Measurements from ENCODE around the gene SORBS1. TPM values are rescaled to one million over a fixed set of nuclear protein-coding genes. Genes with fewer than 3 reads are reported as not detected.

Gene SORBS1
- total RNA-seq, 1 donor from 2014 or later = 30.7 TPM

GRCh38 chr10:95462740-95463667, 98.2 kb downstream of the SORBS1 start:
- H3K4me1 Mint-ChIP-seq (ENCODE audit: low read depth) = peaks cover 20% of the 10 kb centered on the region
- no peaks in the 10 kb centered on the region for H3K9me3 Mint-ChIP-seq (ENCODE audit: low read depth)
- H3K27me3 Mint-ChIP-seq = peaks cover 5% of the 10 kb centered on the region
- TF ChIP-seq CTCF (IDR thresholded peaks at IDR 0.05; ENCODE audit: unreplicated experiment) = no peak
- H3K4me3 Mint-ChIP-seq (ENCODE audit: low read depth) = no peak overlapping the region
- no peaks in the 10 kb centered on the region for H3K36me3 Mint-ChIP-seq (ENCODE audit: insufficient read depth)
- DNase-seq (ENCODE audit: low spot score, unreplicated experiment) = no peak
- no peak overlapping the region for H3K27ac Mint-ChIP-seq

GRCh38 chr10:95461611-95462010, 99.6 kb downstream of the SORBS1 start:
- TF ChIP-seq CTCF (IDR thresholded peaks at IDR 0.05; ENCODE audit: unreplicated experiment) = no peak
- Mint-ChIP-seq H3K27me3 (peaks cover 5% of the 10 kb centered on the region), H3K4me3 (ENCODE audit: low read depth) (no peak overlapping the region), H3K27ac (no peak overlapping the region), H3K4me1 (ENCODE audit: low read depth) (peaks cover 26% of the 10 kb centered on the region), H3K36me3 (ENCODE audit: insufficient read depth) (no peaks in the 10 kb centered on the region), H3K9me3 (ENCODE audit: low read depth) (no peaks in the 10 kb centered on the region)
- DNase-seq (ENCODE audit: low spot score, unreplicated experiment) = no peak

GRCh38 chr10:95459446-95460045, 101.6 kb downstream of the SORBS1 start:
- peaks cover 23% of the 10 kb centered on the region for H3K4me1 Mint-ChIP-seq (ENCODE audit: low read depth)
- no peak for DNase-seq (ENCODE audit: low spot score, unreplicated experiment)
- no peaks in the 10 kb centered on the region for H3K36me3 Mint-ChIP-seq (ENCODE audit: insufficient read depth)
- H3K27ac Mint-ChIP-seq = no peak overlapping the region
- no peak overlapping the region for H3K4me3 Mint-ChIP-seq (ENCODE audit: low read depth)
- peaks cover under 1% of the 10 kb centered on the region for H3K27me3 Mint-ChIP-seq
- no peaks in the 10 kb centered on the region for H3K9me3 Mint-ChIP-seq (ENCODE audit: low read depth)
- TF ChIP-seq CTCF (IDR thresholded peaks at IDR 0.05; ENCODE audit: unreplicated experiment) = no peak

- Mint-ChIP-seq H3K27me3 (no peaks in the 10 kb centered on the region), H3K9me3 (ENCODE audit: low read depth) (no peaks in the 10 kb centered on the region), H3K36me3 (ENCODE audit: insufficient read depth) (no peaks in the 10 kb centered on the region), H3K4me1 (ENCODE audit: low read depth) (peaks cover 20% of the 10 kb centered on the region), H3K4me3 (ENCODE audit: low read depth) (no peak overlapping the region), H3K27ac (no peak overlapping the region)
- DNase-seq (ENCODE audit: low spot score, unreplicated experiment) = no peak
- TF ChIP-seq CTCF (IDR thresholded peaks at IDR 0.05; ENCODE audit: unreplicated experiment) = no peak
Measured at GRCh38 chr10:95458871-95459270, 102.3 kb downstream of the SORBS1 start.

- peaks cover 20% of the 10 kb centered on the region for H3K4me1 Mint-ChIP-seq (ENCODE audit: low read depth)
Measured at GRCh38 chr10:95458014-95458413, 103.2 kb downstream of the SORBS1 start.

More at GRCh38 chr10:95458014-95458413, 103.2 kb downstream of the SORBS1 start:
- Mint-ChIP-seq H3K27me3 (no peaks in the 10 kb centered on the region), H3K27ac (no peak overlapping the region), H3K36me3 (ENCODE audit: insufficient read depth) (no peaks in the 10 kb centered on the region), H3K4me3 (ENCODE audit: low read depth) (no peak overlapping the region), H3K9me3 (ENCODE audit: low read depth) (no peaks in the 10 kb centered on the region)
- no peak for DNase-seq (ENCODE audit: low spot score, unreplicated experiment)
- no peak for TF ChIP-seq CTCF (IDR thresholded peaks at IDR 0.05; ENCODE audit: unreplicated experiment)

Measured in progenitor cell of endocrine pancreas (in vitro differentiated cells).